Measurements from ENCODE around the gene ATAT1.
"Not testable (repeated sequence)": the region's sequence is repeated elsewhere in the genome, so short reads cannot be mapped to it uniquely, and the experiment has no call there.

The ATAT1 gene

DNA sequence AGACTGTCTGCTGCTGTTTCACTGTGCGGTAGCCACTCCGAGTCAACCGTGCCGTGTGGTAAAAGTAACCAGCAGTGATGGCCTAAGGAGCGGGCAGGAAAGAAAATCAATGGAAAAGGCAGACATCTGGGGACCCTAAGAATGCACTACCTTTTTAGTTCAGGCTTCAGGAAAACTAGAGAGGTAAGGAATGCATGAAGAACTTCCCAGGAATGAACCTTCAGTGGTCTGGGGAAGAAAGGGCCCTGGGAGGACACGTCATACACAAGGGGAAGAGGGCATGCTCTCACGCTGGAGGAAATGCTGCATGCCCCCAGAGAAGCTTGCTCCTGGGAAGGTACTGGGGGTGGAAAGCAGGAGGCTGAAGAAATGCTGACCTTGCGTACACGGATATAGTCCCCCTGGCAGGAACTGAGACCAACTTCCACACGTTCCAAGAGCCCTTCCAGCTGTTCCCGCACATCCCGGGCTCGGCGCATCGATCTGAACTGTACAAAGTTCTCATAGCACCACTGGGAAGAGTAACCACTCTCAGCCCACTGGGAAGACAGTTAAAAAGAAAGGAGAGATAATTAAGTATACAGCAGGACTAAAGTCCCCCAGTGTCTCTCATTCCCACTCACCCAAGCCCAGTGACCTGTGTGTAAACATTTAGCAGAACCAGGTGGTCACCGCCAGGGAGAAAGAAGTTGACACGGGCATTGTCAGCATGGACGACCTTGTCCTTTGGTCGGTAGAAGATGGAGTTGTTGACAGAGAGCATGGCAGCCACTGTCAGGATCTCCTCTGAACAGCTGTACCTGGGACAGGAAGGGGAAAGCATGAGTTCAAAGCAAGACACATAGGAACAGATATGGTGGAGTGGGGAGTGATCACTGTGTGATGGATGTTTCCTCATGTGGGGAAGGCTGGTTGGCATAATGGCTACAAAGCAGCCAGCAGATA is 28.4 kb downstream of the ATAT1 start:
- no peak for DNase-seq

DNA sequence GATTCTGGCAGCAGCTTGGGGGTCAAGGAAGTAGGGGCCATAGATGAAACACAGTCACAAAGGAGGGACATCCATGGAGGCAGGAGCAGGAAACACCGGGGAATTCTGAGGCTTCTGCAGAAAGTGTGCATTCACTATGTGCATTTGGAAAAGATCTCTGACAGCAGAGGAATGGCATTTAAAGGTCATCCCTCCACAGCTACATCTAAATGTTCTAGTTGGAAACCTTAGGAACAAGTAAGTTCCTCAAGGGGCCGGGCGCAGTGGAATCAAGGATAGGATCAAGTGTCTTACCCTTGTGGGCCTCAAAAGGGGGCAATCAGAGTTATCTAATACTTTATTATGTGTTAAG is 29.0 kb downstream of the ATAT1 start:
- no peak for DNase-seq

DNA sequence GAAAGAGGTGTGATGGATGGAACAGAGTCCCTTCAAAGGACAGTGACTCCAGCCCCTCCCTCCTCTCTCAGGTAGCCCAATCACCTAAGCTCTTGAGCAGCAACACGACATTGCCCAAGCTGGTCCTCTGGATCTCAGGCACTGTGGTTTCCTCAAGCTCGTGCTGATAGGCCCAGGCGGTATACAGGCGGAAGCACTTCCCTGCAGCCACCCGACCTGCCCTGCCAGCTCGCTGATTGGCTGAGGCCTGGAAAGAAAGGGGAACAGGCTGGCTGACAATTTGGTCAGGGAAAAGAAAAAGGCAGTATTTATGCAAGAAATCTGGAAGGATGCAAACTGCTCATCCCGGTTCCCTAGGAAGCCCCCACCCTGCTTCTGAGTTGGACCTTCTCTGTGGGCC is 29.8 kb downstream of the ATAT1 start:
- no peak for DNase-seq

DNA sequence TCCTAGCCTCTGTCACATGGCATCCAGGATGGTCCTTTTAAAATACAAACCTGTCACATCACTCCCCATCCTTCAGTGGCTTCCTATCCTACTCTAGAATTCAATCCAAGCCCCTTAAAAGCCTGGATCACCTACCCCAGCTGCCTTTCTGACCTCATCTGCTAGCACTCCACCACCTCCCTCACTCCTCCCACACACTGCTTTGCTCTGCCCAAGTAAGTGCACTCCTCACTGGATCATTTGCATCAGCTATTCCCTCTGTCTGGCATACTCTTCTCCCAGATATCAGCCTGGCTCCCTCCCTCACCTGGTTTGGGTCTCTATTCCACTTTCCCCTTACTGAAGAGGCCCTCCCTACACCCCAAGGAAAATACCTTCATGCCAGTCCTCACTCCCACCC is 30.8 kb downstream of the ATAT1 start:
- no peak for DNase-seq

DNA sequence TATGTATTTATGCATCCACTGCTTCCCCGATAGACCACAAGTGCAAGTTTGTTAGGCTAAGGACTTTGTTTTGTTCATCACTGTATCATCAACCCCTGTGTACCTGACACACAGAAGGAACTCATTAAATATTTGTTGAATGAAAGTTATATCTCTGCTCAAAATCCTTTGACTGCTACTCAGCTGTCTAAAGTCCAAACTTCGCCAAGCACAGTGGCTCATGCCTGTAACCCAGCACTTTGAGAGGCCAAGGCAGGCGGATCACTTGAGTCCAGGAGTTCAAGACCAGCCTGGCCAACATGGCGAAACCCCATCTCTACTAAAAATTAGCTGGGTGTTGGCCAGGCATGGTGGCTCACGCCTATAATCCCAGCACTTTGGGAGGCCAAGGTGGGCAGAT is 31.2 kb downstream of the ATAT1 start:
- DNase-seq: not testable (repeated sequence)

DNA sequence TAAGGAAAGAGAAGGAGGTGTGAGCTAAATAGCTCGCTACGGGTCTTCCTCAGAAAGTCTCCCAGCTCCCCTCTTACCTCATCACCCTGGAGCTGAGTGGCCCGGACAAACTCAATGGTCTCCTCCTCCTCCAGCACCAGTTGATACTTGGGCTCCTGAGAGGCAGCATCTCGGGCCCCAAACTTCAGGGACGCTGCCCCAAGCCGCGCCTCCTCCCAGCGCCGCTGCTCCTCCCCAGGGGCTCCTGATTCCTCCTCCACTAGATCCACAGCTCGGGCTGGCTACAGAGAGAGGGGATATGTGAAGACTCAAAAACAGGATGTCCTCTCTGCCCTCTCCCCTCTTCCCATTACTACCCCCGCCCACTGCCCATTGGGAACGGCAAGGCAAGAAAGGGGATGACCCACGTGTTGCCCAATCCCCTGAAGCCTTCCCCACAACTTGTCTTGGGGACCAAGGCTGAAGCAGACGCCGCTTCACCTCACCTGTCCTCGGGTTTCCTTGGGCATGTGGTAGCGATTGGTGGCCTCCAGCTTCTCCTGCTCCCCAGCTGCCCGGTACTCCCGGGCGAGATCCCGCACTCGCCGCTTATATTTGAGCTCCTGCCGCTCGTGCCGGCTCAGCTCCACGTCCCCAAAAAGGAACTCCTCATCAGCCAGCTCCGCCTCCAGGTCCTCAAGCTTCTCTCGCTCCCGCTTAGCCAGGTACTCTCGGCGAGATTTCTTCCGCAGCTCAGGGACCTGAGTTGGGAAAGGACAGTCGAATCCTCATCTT is 38.5 kb downstream of the ATAT1 start:
- no peak for DNase-seq

- not testable (repeated sequence) for DNase-seq
These were observed 39.6 kb downstream of the ATAT1 start for GRCh38 chr6:30666300-30666699.

GRCh38 chr6:30670760-30671527 is 44.3 kb downstream of the ATAT1 start:
- DNase-seq: no peak

- DNase-seq: peak; percentile 68
These were observed 46.0 kb downstream of the ATAT1 start, which contains the start of gene DHX16 for GRCh38 chr6:30672445-30673253. DHX16 (minus strand) TSS chr6:30673006; CDS start chr6:30672841, 165 bp downstream.

DNA sequence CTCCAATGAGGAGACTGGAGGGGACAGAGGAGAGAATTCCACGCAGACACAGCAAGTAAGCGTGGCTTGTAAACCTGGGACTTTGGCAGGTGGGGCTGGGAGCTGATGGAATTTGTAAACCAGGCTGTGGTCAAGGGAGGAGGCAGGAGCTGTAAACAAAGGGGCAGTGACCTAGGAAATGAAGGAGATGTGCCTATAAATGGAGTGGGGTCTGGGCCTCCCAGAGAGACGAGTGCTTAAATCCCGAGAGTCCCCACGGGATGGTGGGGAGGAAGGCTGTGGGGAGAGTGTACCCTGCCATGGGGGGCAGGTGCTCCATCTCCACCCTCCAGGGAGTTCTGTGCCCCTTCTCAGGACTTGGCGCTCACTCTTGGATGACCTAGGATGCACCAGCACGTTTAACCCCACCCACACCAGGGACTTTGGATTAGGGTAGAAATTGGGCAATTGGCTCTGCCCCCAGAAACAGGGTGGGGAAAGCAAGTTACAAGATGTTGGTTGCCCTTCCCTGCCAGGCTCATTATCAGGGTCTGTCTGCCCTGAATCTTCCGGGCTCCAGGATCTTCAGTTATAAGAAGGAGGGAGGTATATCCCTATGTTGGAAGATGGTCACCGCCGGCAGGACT is 50.1 kb downstream of the ATAT1 start:
- no peak for DNase-seq

- DNase-seq: no peak
These were observed 52.5 kb downstream of the ATAT1 start for GRCh38 chr6:30678964-30679726.

GRCh38 chr6:30679765-30680535 is 53.3 kb downstream of the ATAT1 start:
- no peak for DNase-seq

DNA sequence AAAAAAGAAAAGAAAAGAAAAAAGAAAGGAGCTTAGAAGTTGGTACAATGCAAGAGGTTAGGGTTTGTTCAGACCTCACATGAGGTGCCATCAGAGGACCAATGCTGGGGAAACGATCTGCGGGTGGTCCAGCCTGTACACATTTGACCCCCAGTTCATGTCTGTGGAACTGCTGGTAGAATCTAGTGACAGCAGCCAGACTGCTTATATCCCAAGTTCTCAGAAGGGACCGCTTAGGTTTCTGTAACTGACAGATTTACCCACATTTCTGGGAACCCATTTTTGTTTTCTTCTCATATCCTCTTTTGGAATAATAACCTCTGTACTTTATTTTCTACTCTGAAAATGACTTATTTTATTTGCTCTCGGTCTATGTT is 55.1 kb downstream of the ATAT1 start:
- no peak for DNase-seq

- DNase-seq: peak; percentile 70
These were observed 55.8 kb downstream of the ATAT1 start for GRCh38 chr6:30682143-30683117.

DNA sequence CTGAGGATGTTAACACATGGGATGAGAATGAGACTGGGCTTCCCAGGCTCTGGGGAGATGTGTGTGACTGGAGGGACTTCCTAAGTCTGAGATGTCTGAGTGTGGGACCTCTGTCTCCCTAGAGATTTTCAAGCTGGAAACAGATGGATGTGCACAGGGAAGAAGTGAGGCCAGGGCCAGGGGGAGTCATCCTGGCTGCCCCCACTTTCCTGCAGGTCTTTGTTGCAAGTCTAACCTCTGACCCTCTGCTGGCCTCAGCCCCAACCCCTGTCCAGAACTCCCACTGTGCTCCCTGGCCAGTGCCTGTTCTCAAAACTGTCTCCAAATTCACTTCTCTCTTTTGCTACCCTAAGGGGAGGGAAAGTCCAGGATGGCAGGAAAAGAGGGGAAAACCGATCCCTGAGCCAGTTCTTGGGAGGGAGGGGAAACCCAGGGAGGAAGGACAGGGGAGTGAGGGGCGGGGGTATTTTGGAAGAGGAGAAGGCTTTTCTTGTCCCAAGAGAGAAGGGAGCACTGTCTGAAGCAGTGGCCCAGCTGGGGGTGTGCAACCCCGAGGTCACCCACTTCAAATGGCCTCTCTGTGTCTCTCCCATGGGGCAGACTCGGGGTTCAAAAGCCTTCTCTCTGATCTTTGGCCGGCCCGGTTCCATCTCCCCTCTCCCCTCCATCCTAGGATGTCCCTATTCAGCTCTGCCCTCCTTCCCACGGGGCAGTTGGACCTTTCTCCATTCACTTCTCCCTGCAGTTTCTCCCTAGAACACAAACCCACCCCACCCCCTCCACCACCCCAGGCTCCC is 56.7 kb downstream of the ATAT1 start:
- DNase-seq: no peak

DNA sequence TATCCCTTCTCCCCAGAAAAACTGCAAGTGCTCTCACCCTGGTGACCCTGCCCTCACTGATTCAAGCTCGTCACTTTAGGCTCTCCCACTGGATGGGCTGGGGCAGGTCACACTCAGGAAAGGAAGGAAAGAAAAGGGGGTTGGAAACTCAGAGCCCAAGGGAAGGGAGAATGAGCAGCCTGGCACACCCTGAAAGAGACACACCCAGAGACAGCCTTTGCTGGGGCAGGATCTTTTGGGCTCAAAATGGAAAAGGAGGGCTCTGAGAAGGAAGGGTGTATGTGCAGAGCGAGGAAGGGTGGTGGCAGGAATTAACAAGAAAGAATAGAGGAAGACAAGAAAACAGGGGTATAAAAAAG is 57.3 kb downstream of the ATAT1 start:
- no peak for DNase-seq

DNA sequence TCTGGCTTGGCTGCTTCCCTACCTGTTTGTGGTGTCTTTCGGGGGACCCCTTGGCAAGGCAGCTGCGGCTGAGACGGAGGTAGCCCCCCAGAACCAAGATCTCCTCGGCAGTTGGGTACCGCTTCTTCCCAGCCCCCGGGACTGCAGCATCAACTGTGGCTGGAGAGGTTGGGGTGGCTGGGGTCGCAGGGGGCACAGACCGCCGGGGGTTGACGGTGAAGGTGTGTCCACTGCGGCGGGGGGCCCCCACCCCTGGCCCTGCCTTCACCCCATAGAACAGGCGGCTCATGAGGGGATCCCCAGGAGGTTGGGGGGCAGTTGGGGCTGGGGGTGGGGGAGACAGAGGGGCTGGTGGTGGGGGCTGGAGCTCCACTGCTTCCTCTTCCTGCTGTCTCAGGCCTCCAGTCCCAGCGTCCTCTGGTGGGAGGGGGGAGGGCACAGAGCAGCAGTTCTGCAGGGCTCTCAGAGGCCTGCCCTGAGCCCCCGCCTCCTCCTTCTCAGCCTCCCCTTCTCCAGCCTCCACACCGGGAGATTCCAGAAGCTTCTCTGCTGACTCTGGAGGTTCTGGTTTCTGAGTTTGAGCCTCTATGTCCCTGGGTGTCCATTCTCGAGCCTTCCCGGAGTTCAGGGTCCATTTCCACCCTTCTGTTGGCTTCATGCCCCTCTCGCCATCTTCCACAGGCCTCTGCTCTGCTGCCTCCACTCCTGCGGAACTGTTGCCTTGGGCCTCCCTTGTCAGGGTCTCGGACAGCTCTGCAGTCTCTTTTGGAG is 57.9 kb downstream of the ATAT1 start:
- DNase-seq: no peak
